ENCODE measurements around the gene ARMH2.

- TF ChIP-seq CTCF (IDR thresholded peaks at IDR 0.05) (no peak), POLR2AphosphoS5 (IDR thresholded peaks at IDR 0.05) (no peak), POLR2A (IDR thresholded peaks at IDR 0.05) (no peak), EP300 (IDR thresholded peaks at IDR 0.05) (no peak)
Measured at GRCh38 chr6:24825130-24825630, 26.5 kb upstream of the ARMH2 start.

Measured in suprapubic skin (tissue), 4 donors.